CD4-positive, alpha-beta T cell (primary cell): ENCODE measurements around the gene RPP40. TPM values are rescaled to one million over a fixed set of nuclear protein-coding genes. Genes with fewer than 3 reads are reported as not detected.

ENCODE experiments used
- ATAC-seq: fragments of 200-7000 bp; cut with Tn5 transposase; one replicate; pipeline ENCODE4 v1.10.0; 2022; ENCODE audit warnings: mild to moderate bottlenecking; ENCODE audit not compliant: poor library complexity
- CTCF ChIA-PET: fragments of 350-600 bp; sonication (Branson Sonifier 250); formaldehyde crosslinking; loops from one replicate; lab custom pipeline; 2021; ENCODE audit warnings: antibody characterized with exemption, inconsistent platforms; lab: Charles Lee
- POLR2A ChIA-PET: fragments of 350-600 bp; sonication (Branson Sonifier 250); formaldehyde crosslinking; loops from one replicate; lab custom pipeline; 2021; ENCODE audit warnings: antibody characterized with exemption, inconsistent platforms; lab: Charles Lee
- DNase-seq, 14 experiments: peaks; one replicate each; pipeline ENCODE4 v3.0.0-alpha.2; 2013 to 2020; ENCODE audit warnings: mixed read lengths in 2 of 14
- H3K27ac ChIP-seq, 2 donors: one replicate each; pipeline versions ENCODE4 v1.5.1 to v1.7.0; 2013; ENCODE audit warnings: low read length in 2 of 2, low read depth in 1 of 2, mild to moderate bottlenecking in 1 of 2
- H3K27me3 ChIP-seq, 2 experiments: 1 replicate in 1 of 2; 2 replicates in 1 of 2; pipeline versions ENCODE4 v1.6.1 to v1.7.0; 2013; ENCODE audit warnings: low read length in 2 of 2, control low read depth in 1 of 2, mild to moderate bottlenecking in 1 of 2, moderate library complexity in 1 of 2; ENCODE audit not compliant: insufficient read depth in 2 of 2, control insufficient read depth in 1 of 2
- H3K36me3 ChIP-seq: one replicate; pipeline ENCODE4 v1.6.1; 2013; ENCODE audit warnings: low read length, control low read depth; ENCODE audit not compliant: insufficient read depth
- H3K4me1 ChIP-seq: one replicate; pipeline ENCODE4 v1.6.1; 2013; ENCODE audit warnings: low read length, control low read depth; ENCODE audit not compliant: insufficient read depth
- H3K4me3 ChIP-seq: one replicate; pipeline ENCODE4 v1.5.1; 2013; ENCODE audit warnings: mild to moderate bottlenecking, low read length, moderate library complexity
- H3K9me3 ChIP-seq, 2 experiments: 1 replicate in 1 of 2; 2 replicates in 1 of 2; pipeline versions ENCODE4 v1.6.1 to v1.7.0; 2013; ENCODE audit warnings: low read length in 2 of 2, mild to moderate bottlenecking in 2 of 2, control low read depth in 1 of 2, moderate library complexity in 1 of 2; ENCODE audit not compliant: control insufficient read depth in 1 of 2, insufficient read depth in 1 of 2
- H3K27ac Mint-ChIP-seq: one replicate; pipeline ENCODE4 v1.8.0; 2020; ENCODE audit warnings: mixed read lengths
- H3K27me3 Mint-ChIP-seq: one replicate; pipeline ENCODE4 v1.8.0; 2021; ENCODE audit warnings: mixed read lengths
- H3K36me3 Mint-ChIP-seq: one replicate; pipeline ENCODE4 v1.8.0; 2021; ENCODE audit warnings: low read depth, mixed read lengths
- H3K4me1 Mint-ChIP-seq: one replicate; pipeline ENCODE4 v1.8.0; 2021; ENCODE audit warnings: low read depth, mixed read lengths
- H3K4me3 Mint-ChIP-seq: one replicate; pipeline ENCODE4 v1.8.0; 2020; ENCODE audit warnings: mild to moderate bottlenecking, mixed read lengths
- H3K9me3 Mint-ChIP-seq: one replicate; pipeline ENCODE4 v1.8.0; 2020; ENCODE audit warnings: mixed read lengths
- CTCF ChIP-seq: fragments of 200-600 bp; IDR thresholded peaks from one replicate; pipeline ENCODE4 v1.8.0; 2022; ENCODE audit warnings: antibody characterized with exemption, mild to moderate bottlenecking
- intact Hi-C, 2 experiments: fragments of 100-400 bp; cut with DNase I in 1 of 2; cut with micrococcal nuclease in 1 of 2; formaldehyde crosslinking; loops; one replicate each; pipeline versions ENCODE4 v1.15.1 to v1.9.0; 2023 to 2025; cut with DNase I, micrococcal nuclease
- total RNA-seq, 174 experiments: library from RNA in 2 of 174; stranded (reverse) in 2 of 174; gene quantifications; one replicate each; pipeline ENCODE4 v1.2.3 and lab custom pipeline; 2021 to 2026

RPP40 gene
- total RNA-seq, 2 experiments from 2014 or later = 0.36 to 0.69 TPM

- Mint-ChIP-seq H3K36me3 (peaks cover 6% of the 10 kb centered on the region), H3K27me3 (no peaks in the 10 kb centered on the region), H3K4me1 (no peaks in the 10 kb centered on the region), H3K4me3 (no peak overlapping the region), H3K27ac (no peak overlapping the region), H3K9me3 (peaks cover 12% of the 10 kb centered on the region)
- H3K36me3 ChIP-seq = no peaks in the 10 kb centered on the region
- TF ChIP-seq CTCF = no peak
- no peak overlapping the region for H3K4me3 ChIP-seq
- ChIA-PET POLR2A (no interaction called here), CTCF (no interaction called here)
- peaks cover 12 to 13% of the 10 kb centered on the region in 2 experiments for H3K9me3 ChIP-seq
- H3K27me3 ChIP-seq = peaks cover 0 to 6% of the 10 kb centered on the region in 2 experiments
- no peak for DNase-seq
- no peak for ATAC-seq
- H3K4me1 ChIP-seq = no peaks in the 10 kb centered on the region
- H3K27ac ChIP-seq = no peak overlapping the region
- intact Hi-C loops = no loop called here
Observed at GRCh38 chr6:4981761-4982160, 22.1 kb downstream of the RPP40 start.

DNA sequence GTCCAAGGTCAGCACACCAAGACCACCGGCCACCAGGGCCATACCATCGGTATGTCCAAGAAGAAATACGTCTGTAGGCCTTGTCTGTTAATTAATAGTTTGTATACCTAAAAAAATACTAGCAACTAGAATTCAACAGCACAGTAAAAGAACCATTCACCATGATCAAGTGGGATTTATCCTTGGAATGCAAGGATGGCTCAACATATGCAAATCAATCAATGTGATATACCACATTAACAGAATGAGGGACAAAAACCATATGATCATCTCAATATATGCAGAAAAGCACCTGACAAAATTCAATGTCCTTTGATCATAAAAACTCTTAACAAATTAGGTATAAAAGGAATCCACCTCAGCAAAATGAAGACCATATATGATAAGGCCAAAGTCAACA, 24.4 kb downstream of the RPP40 start:
- no peak overlapping the region for H3K4me3 Mint-ChIP-seq
- CTCF ChIA-PET = no interaction called here
- intact Hi-C loops = no loop called here
- TF ChIP-seq CTCF = no peak
- H3K36me3 Mint-ChIP-seq = peaks cover 6% of the 10 kb centered on the region
- peaks cover 13% of the 10 kb centered on the region for H3K9me3 Mint-ChIP-seq
- H3K36me3 ChIP-seq = no peaks in the 10 kb centered on the region
- DNase-seq (no peak), ATAC-seq (no peak)
- no peak overlapping the region for H3K27ac Mint-ChIP-seq
- H3K4me1 Mint-ChIP-seq = no peaks in the 10 kb centered on the region
- no peaks in the 10 kb centered on the region for H3K4me1 ChIP-seq
- no peak overlapping the region for H3K27ac ChIP-seq
- H3K27me3 Mint-ChIP-seq = peaks cover 3% of the 10 kb centered on the region
- H3K9me3 ChIP-seq = peaks cover 12 to 20% of the 10 kb centered on the region in 2 experiments
- POLR2A ChIA-PET = no interaction called here
- peaks cover 0 to 6% of the 10 kb centered on the region in 2 experiments for H3K27me3 ChIP-seq
- no peak overlapping the region for H3K4me3 ChIP-seq

DNA sequence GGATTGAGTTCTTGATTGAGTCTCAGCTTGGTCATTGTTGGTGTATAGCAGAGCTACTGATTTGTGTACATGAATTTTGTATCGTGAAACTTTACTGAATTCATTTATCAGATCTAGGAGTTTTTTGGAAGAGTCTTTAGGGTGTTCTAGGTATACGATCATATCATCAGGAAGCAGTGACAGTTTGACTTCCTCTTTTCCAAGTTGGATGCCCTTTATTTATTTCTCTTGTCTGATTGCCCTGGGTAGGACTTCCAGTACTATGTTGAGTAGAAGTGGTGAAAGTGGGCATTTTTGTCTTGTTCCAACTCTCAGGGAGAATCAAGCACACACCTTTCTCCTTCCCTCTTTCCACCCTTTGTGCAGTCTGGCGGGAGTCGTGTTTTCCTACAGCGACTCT, 26.4 kb downstream of the RPP40 start:
- Mint-ChIP-seq H3K27me3 (peaks cover 3% of the 10 kb centered on the region), H3K27ac (no peak overlapping the region), H3K36me3 (peaks cover 6% of the 10 kb centered on the region), H3K4me3 (no peak overlapping the region), H3K9me3 (peaks cover 13% of the 10 kb centered on the region), H3K4me1 (no peaks in the 10 kb centered on the region)
- no peak for DNase-seq
- ChIA-PET POLR2A (no interaction called here), CTCF (no interaction called here)
- Histone ChIP-seq H3K27ac (no peak overlapping the region), H3K4me3 (no peak overlapping the region), H3K27me3 (peaks cover 0 to 6% of the 10 kb centered on the region in 2 experiments), H3K36me3 (no peaks in the 10 kb centered on the region), H3K4me1 (no peaks in the 10 kb centered on the region), H3K9me3 (peaks cover 12 to 16% of the 10 kb centered on the region in 2 experiments)
- ATAC-seq = no peak
- TF ChIP-seq CTCF = no peak
- intact Hi-C loops = no loop called here
